HG02840 (cell line): Measurements from ENCODE around the gene CCDC187.

Source experiments
- ATAC-seq: cut with Tn5 transposase; IDR thresholded peaks from one replicate; pipeline ENCODE4 v1.9.1; 2021; ENCODE audit warnings: mild to moderate bottlenecking, moderate library complexity, moderate number of reproducible peaks; ENCODE audit not compliant: unreplicated experiment, low FRiP score

Gene CCDC187

GRCh38 chr9:136340356-136341041 lies 36.6 kb upstream of the CCDC187 start:
- ATAC-seq, result no peak

- no peak for ATAC-seq
Measured at GRCh38 chr9:136339958-136340310, 36.0 kb upstream of the CCDC187 start.

GRCh38 chr9:136339173-136339957 lies 35.5 kb upstream of the CCDC187 start:
- ATAC-seq, result no peak

- no peak for ATAC-seq
Measured at GRCh38 chr9:136338511-136338910, 34.6 kb upstream of the CCDC187 start.

- ATAC-seq, result no peak
Measured at GRCh38 chr9:136337416-136338395, 33.8 kb upstream of the CCDC187 start.

- no peak for ATAC-seq
Measured at GRCh38 chr9:136336881-136337280, 33.0 kb upstream of the CCDC187 start.

GRCh38 chr9:136336156-136336870 lies 32.4 kb upstream of the CCDC187 start:
- ATAC-seq, result no peak

GRCh38 chr9:136335296-136336155 lies 31.6 kb upstream of the CCDC187 start:
- ATAC-seq, result no peak

- ATAC-seq, result no peak
Measured at GRCh38 chr9:136334541-136334940, 30.6 kb upstream of the CCDC187 start.

- no peak for ATAC-seq
Measured at GRCh38 chr9:136333486-136333885, 29.6 kb upstream of the CCDC187 start.

- ATAC-seq, result no peak
Measured at GRCh38 chr9:136333045-136333444, 29.2 kb upstream of the CCDC187 start.

- no peak for ATAC-seq
Measured at GRCh38 chr9:136332482-136332983, 28.6 kb upstream of the CCDC187 start.

- no peak for ATAC-seq
Measured at GRCh38 chr9:136331556-136332481, 27.9 kb upstream of the CCDC187 start.

- ATAC-seq, result no peak
Measured at GRCh38 chr9:136331030-136331429, 27.1 kb upstream of the CCDC187 start.

GRCh38 chr9:136330406-136330990 lies 26.6 kb upstream of the CCDC187 start:
- ATAC-seq, result no peak

- ATAC-seq, result no peak
Measured at GRCh38 chr9:136329636-136330405, 25.9 kb upstream of the CCDC187 start.

- no peak for ATAC-seq
Measured at GRCh38 chr9:136329211-136329627, 25.3 kb upstream of the CCDC187 start.
